Karpas-422 (cell line): Measurements from ENCODE around the gene GOT2. TPM values are rescaled to one million over a fixed set of nuclear protein-coding genes. Genes with fewer than 3 reads are reported as not detected.
"Not testable (repeated sequence)": the region's sequence is repeated elsewhere in the genome, so short reads cannot be mapped to it uniquely, and the experiment has no call there.

Source experiments
- DNase-seq: peaks from one replicate; pipeline ENCODE4 v3.0.0-alpha.2; 2015
- H2AFZ ChIP-seq: fragments of 200-600 bp; sonication (generic); 2 replicates; pipeline ENCODE4 v1.6.1; 2014; ENCODE audit warnings: antibody characterized with exemption, low read length, mixed read lengths
- H3K27ac ChIP-seq: fragments of 200-600 bp; sonication (generic); 2 replicates; pipeline ENCODE4 v1.5.1; 2014; ENCODE audit warnings: mild to moderate bottlenecking, low read length, moderate library complexity
- H3K27me3 ChIP-seq: fragments of 200-600 bp; sonication (generic); 2 replicates; pipeline ENCODE4 v1.6.1; 2014; ENCODE audit warnings: low read length, mixed read lengths
- H3K36me3 ChIP-seq: fragments of 200-600 bp; sonication (generic); 2 replicates; pipeline ENCODE4 v1.6.1; 2014; ENCODE audit warnings: low read length, mixed read lengths; ENCODE audit not compliant: insufficient read depth
- H3K4me1 ChIP-seq: fragments of 200-600 bp; sonication (generic); 2 replicates; pipeline ENCODE4 v1.6.1; 2014; ENCODE audit warnings: mild to moderate bottlenecking, low read length, mixed read lengths
- H3K4me2 ChIP-seq: fragments of 200-600 bp; sonication (generic); 2 replicates; pipeline ENCODE4 v1.6.1; 2014; ENCODE audit warnings: low read length, low read depth, mild to moderate bottlenecking; ENCODE audit not compliant: poor library complexity, severe bottlenecking
- H3K4me3 ChIP-seq: fragments of 200-600 bp; sonication (generic); 2 replicates; pipeline ENCODE4 v1.5.1; 2014; ENCODE audit warnings: mild to moderate bottlenecking, antibody characterized with exemption, low read length, mixed read lengths
- H3K79me2 ChIP-seq: fragments of 200-600 bp; sonication (generic); 2 replicates; pipeline ENCODE4 v1.6.1; 2014; ENCODE audit warnings: mild to moderate bottlenecking, low read length, mixed read lengths
- H3K9ac ChIP-seq: fragments of 200-600 bp; sonication (generic); 2 replicates; pipeline ENCODE4 v1.6.0; 2014; ENCODE audit warnings: low read length
- H3K9me2 ChIP-seq: fragments of 200-600 bp; sonication (generic), shearing (Covaris generic); replicated peaks from 2 replicates; pipeline ENCODE4 v1.6.0; 2014; ENCODE audit warnings: mild to moderate bottlenecking, low read length, moderate library complexity; ENCODE audit not compliant: insufficient read depth
- H3K9me3 ChIP-seq: fragments of 300-700, 200-600 bp; sonication (generic); 2 replicates; pipeline ENCODE4 v1.6.1; 2014; ENCODE audit warnings: low read length, mixed read lengths
- H4K20me1 ChIP-seq: fragments of 200-600 bp; sonication (generic); 2 replicates; pipeline ENCODE4 v1.6.1; 2014; ENCODE audit warnings: mild to moderate bottlenecking, antibody characterized with exemption, low read length, low read depth; ENCODE audit not compliant: insufficient read depth
- total RNA-seq: library from RNA; depleted of rRNA; stranded (reverse); fragments of >200 nt; shearing (Covaris generic); gene quantifications from 2 replicates; pipeline ENCODE4 v1.2.3, GENCODE V29; 2014; ENCODE audit warnings: low replicate concordance

GOT2 gene
- total RNA-seq, 1 experiment from 2014 or later: 97.5 TPM

DNA sequence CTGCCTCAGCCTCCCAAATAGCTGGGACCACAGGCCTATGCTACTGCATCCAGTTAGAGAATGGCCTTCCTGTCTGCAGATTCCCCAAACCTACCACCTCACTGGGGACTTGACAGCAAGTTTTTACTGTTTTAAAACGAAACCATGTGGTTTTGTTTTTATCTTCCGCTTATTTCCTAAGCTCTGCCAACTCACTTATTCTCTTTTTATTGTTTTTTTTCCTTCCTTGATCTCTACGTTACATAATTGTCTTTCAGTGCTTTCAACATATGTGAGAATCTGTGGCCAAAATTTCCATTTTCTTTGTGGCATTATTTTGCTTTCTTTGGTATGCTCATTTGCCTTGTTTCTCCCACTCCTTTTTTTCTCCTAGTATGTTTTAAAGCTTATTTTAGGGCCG, 35.0 kb downstream of the GOT2 start:
- H3K79me2 ChIP-seq: no peaks in the 10 kb centered on the region
- no peak for DNase-seq

GRCh38 chr16:58695368-58695767, 38.7 kb downstream of the GOT2 start:
- Histone ChIP-seq H3K27me3 (no peaks in the 10 kb centered on the region), H3K9ac (no peak overlapping the region), H3K9me3 (no peaks in the 10 kb centered on the region), H3K27ac (no peak overlapping the region), H3K36me3 (no peaks in the 10 kb centered on the region), H2AFZ (no peak overlapping the region), H3K4me2 (no peak overlapping the region), H3K79me2 (no peaks in the 10 kb centered on the region), H4K20me1 (no peaks in the 10 kb centered on the region), H3K9me2 (no peaks in the 10 kb centered on the region), H3K4me1 (no peaks in the 10 kb centered on the region), H3K4me3 (no peak overlapping the region)
- no peak for DNase-seq

More for the DNA sequence above, 35.0 kb downstream of the GOT2 start:
- Histone ChIP-seq H3K27ac (no peak overlapping the region), H3K9ac (no peak overlapping the region), H3K27me3 (no peaks in the 10 kb centered on the region), H4K20me1 (no peaks in the 10 kb centered on the region), H3K4me3 (no peak overlapping the region), H3K9me2 (no peaks in the 10 kb centered on the region), H3K4me2 (no peak overlapping the region), H3K4me1 (no peaks in the 10 kb centered on the region), H3K36me3 (no peaks in the 10 kb centered on the region), H2AFZ (no peak overlapping the region), H3K9me3 (no peaks in the 10 kb centered on the region)

GRCh38 chr16:58692450-58692849, 41.7 kb downstream of the GOT2 start:
- no peaks in the 10 kb centered on the region for H3K27me3 ChIP-seq
- no peaks in the 10 kb centered on the region for H3K4me1 ChIP-seq
- H3K79me2 ChIP-seq: no peaks in the 10 kb centered on the region
- no peak overlapping the region for H3K9ac ChIP-seq
- H3K27ac ChIP-seq: no peak overlapping the region
- H3K9me2 ChIP-seq: no peaks in the 10 kb centered on the region
- no peaks in the 10 kb centered on the region for H3K9me3 ChIP-seq
- H3K36me3 ChIP-seq: no peaks in the 10 kb centered on the region
- no peak overlapping the region for H3K4me2 ChIP-seq
- no peaks in the 10 kb centered on the region for H4K20me1 ChIP-seq
- H3K4me3 ChIP-seq: no peak overlapping the region
- DNase-seq: no peak
- no peak overlapping the region for H2AFZ ChIP-seq

GRCh38 chr16:58686985-58687706, 47.0 kb downstream of the GOT2 start:
- H3K79me2 ChIP-seq, DNase-seq, H3K4me2 ChIP-seq, H3K4me3 ChIP-seq, H3K4me1 ChIP-seq, H3K9me3 ChIP-seq, H4K20me1 ChIP-seq, H3K27me3 ChIP-seq, H3K9me2 ChIP-seq, H3K27ac ChIP-seq, H3K36me3 ChIP-seq, H3K9ac ChIP-seq, H2AFZ ChIP-seq: not testable (repeated sequence)

DNA sequence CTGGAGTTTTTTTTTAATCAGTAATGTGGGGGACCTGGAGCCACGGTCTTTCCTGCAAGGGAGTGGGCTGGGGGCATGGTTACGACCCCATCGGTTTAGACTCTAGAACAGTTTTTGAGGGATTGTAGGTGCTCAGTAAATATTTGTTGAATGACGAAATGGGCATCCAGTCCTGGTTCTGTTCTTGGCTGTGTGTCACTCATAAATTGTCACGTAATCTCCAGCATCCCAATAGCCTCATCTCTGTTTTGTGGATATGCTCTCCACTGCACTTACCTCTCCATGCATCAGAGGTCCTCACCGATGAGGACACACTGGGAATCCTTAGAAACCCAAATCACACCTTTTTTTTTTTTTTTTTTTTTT, 49.0 kb downstream of the GOT2 start:
- Histone ChIP-seq H4K20me1 (no peaks in the 10 kb centered on the region), H3K4me1 (peaks cover 10% of the 10 kb centered on the region), H3K9me3 (no peaks in the 10 kb centered on the region), H3K4me3 (peak overlapping the region; percentile 92), H2AFZ (peak overlapping the region; percentile 82), H3K27me3 (no peaks in the 10 kb centered on the region), H3K9me2 (no peaks in the 10 kb centered on the region), H3K79me2 (peaks cover 6% of the 10 kb centered on the region; the same call in 1 of the 2 replicates), H3K4me2 (peak overlapping the region; percentile 96), H3K36me3 (no peaks in the 10 kb centered on the region), H3K27ac (no peak overlapping the region), H3K9ac (no peak overlapping the region)
- no peak for DNase-seq

DNA sequence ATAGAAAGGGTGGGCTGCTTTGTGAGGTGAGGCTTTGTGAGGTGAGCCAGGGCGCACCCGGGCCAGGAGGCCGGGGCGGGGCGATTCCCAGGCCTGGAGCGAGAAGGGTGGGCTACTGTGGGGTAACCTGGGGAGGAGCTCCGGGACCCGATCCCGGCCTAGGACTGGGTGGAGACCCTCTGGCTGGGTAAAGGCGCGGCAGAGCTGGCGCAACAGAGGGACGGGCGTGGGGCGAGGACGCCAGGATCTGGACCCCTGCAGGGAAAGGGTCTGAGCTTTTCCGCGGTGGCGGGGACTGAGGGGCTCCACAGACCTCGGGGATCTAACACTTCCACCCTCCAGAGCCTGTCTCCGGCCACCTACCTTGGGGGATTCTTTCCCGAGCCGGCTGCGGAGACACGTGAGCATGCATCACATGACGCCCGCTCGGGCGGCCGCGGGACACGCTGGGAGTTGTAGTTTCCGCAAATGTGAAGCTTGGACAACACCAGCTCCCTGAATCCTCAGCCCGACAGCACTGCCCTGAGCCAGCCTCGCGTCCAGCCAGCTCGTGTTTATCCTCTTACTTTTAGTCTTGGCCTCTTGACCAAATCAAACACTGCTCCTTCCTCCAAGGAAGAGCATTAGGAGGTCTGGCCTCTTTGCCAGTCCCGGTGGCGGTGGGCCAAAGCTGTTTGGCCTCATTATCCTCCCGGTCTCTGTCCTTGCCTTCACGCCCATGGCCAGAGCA, 49.6 kb downstream of the GOT2 start, which contains the start of gene SLC38A7:
Gene SLC38A7, minus strand, starts transcription at position 417 of the 730 bp plus-strand sequence. CDS start 4,644 bp downstream, outside the sequence.
- Histone ChIP-seq H3K9me3 (no peaks in the 10 kb centered on the region), H3K9me2 (no peaks in the 10 kb centered on the region), H3K4me2 (peak within 1 kb of the TSS; percentile 96), H3K4me3 (peak within 1 kb of the TSS; percentile 92), H4K20me1 (no peaks in the 10 kb centered on the region), H3K27me3 (no peaks in the 10 kb centered on the region), H3K4me1 (peaks cover 10% of the 10 kb centered on the region), H3K79me2 (peaks cover 6% of the 10 kb centered on the region; the same call in 1 of the 2 replicates), H2AFZ (peak within 1 kb of the TSS; percentile 82), H3K36me3 (no peaks in the 10 kb centered on the region), H3K27ac (no peak within 1 kb of the TSS), H3K9ac (peak within 1 kb of the TSS; percentile 86)
- DNase-seq: peak; percentile 90

DNA sequence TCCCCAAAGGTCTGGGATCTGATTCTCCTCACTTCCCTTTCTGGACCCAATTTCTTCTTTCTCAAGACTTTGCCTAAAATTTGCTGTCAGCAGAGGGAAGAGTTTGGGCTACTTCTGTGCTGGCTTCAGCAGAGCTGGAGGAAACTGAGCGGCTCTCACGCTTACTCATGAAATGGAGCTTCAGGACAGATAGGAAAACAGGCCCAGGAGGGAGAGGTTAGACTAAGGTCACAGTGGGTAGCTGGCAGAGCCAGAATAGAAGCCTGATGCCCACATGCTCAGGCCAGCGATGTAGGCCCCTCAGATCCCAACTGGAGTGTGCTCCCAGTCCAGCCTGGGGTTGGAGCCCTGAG, 50.1 kb downstream of the GOT2 start:
- Histone ChIP-seq H3K27me3 (no peaks in the 10 kb centered on the region), H3K4me2 (peak overlapping the region; percentile 96), H4K20me1 (no peaks in the 10 kb centered on the region), H3K9ac (peak overlapping the region; percentile 86), H3K27ac (no peak overlapping the region), H3K36me3 (no peaks in the 10 kb centered on the region), H2AFZ (peak overlapping the region; percentile 82), H3K9me2 (no peaks in the 10 kb centered on the region), H3K4me1 (peaks cover 10% of the 10 kb centered on the region), H3K9me3 (no peaks in the 10 kb centered on the region), H3K79me2 (peaks cover 6% of the 10 kb centered on the region; the same call in 1 of the 2 replicates), H3K4me3 (peak overlapping the region; percentile 92)
- no peak for DNase-seq

GRCh38 chr16:58679763-58680162, 54.4 kb downstream of the GOT2 start:
- Histone ChIP-seq H3K36me3 (no peaks in the 10 kb centered on the region), H3K4me2 (no peak overlapping the region), H3K79me2 (peaks cover 6% of the 10 kb centered on the region; the same call in 1 of the 2 replicates), H3K4me3 (no peak overlapping the region), H3K9me2 (no peaks in the 10 kb centered on the region), H2AFZ (no peak overlapping the region), H4K20me1 (no peaks in the 10 kb centered on the region), H3K4me1 (peaks cover 10% of the 10 kb centered on the region), H3K9me3 (no peaks in the 10 kb centered on the region), H3K9ac (no peak overlapping the region), H3K27me3 (no peaks in the 10 kb centered on the region), H3K27ac (no peak overlapping the region)
- no peak for DNase-seq
